Mesenchymal stem cell (in vitro differentiated cells and primary cell): Measurements from ENCODE around the gene ZNF362.
A peak's percentile ranks its signal among the peaks of the same experiment; 100 is the strongest.

Source experiments
- DNase-seq: peaks from one replicate; pipeline ENCODE4 v3.0.0-alpha.2; 2013
- H2AFZ ChIP-seq: one replicate; pipeline ENCODE4 v1.6.1; 2013; ENCODE audit warnings: low read depth, mild to moderate bottlenecking, control low read depth, inconsistent platforms, low read length, moderate library complexity
- H2AK5ac ChIP-seq: 2 replicates; pipeline ENCODE4 v1.6.1; 2013; ENCODE audit warnings: low read length, moderate library complexity, mild to moderate bottlenecking, inconsistent platforms; ENCODE audit not compliant: severe bottlenecking
- H2BK120ac ChIP-seq: one replicate; pipeline ENCODE4 v1.6.1; 2013; ENCODE audit warnings: low read depth, mild to moderate bottlenecking, inconsistent platforms, low read length, moderate library complexity
- H2BK12ac ChIP-seq, 2 experiments: one replicate each; pipeline ENCODE4 v1.6.1; 2013; ENCODE audit warnings: inconsistent platforms in 2 of 2, low read length in 2 of 2, mild to moderate bottlenecking in 2 of 2, moderate library complexity in 2 of 2, control low read depth in 1 of 2
- H2BK15ac ChIP-seq: one replicate; pipeline ENCODE4 v1.6.1; 2013; ENCODE audit warnings: mild to moderate bottlenecking, low read depth, inconsistent platforms; ENCODE audit not compliant: poor library complexity, severe bottlenecking
- H2BK5ac ChIP-seq: 2 replicates; pipeline ENCODE4 v1.6.1; 2013; ENCODE audit warnings: low read depth, mild to moderate bottlenecking, low read length, control low read depth, inconsistent platforms; ENCODE audit not compliant: poor library complexity, severe bottlenecking
- H3K14ac ChIP-seq, 2 experiments: one replicate each; pipeline ENCODE4 v1.6.1; 2013; ENCODE audit warnings: inconsistent platforms in 2 of 2, low read length in 2 of 2, control low read depth in 1 of 2, mild to moderate bottlenecking in 1 of 2, moderate library complexity in 1 of 2
- H3K18ac ChIP-seq, 2 experiments: one replicate each; pipeline ENCODE4 v1.6.1; 2013; ENCODE audit warnings: inconsistent platforms in 2 of 2, low read length in 2 of 2, control low read depth in 1 of 2, low read depth in 1 of 2, mild to moderate bottlenecking in 1 of 2
- H3K23ac ChIP-seq, 2 experiments: one replicate each; pipeline ENCODE4 v1.6.1; 2013; ENCODE audit warnings: inconsistent platforms in 2 of 2, low read length in 2 of 2, mild to moderate bottlenecking in 2 of 2, moderate library complexity in 2 of 2, control low read depth in 1 of 2
- H3K27ac ChIP-seq: 2 replicates; pipeline ENCODE4 v1.5.1; 2013; ENCODE audit warnings: mild to moderate bottlenecking, moderate library complexity, low read length, control low read depth, inconsistent platforms; ENCODE audit not compliant: poor library complexity, severe bottlenecking
- H3K27me3 ChIP-seq, 2 experiments: 2 replicates each; pipeline versions ENCODE4 v1.6.1 to v1.7.0; 2013; ENCODE audit warnings: low read length in 2 of 2, mild to moderate bottlenecking in 2 of 2, moderate library complexity in 2 of 2, control low read depth in 1 of 2, inconsistent platforms in 1 of 2; ENCODE audit not compliant: control insufficient read depth in 1 of 2, insufficient read depth in 1 of 2
- H3K36me3 ChIP-seq, 2 experiments: 2 replicates each; pipeline versions ENCODE4 v1.6.1 to v1.7.0; 2013; ENCODE audit warnings: low read length in 2 of 2, control low read depth in 1 of 2, inconsistent platforms in 1 of 2, low read depth in 1 of 2, mild to moderate bottlenecking in 1 of 2; ENCODE audit not compliant: insufficient read depth in 2 of 2, control insufficient read depth in 1 of 2
- H3K4ac ChIP-seq, 2 experiments: one replicate each; pipeline ENCODE4 v1.6.1; 2013; ENCODE audit warnings: inconsistent platforms in 2 of 2, low read length in 2 of 2, mild to moderate bottlenecking in 2 of 2, moderate library complexity in 2 of 2, control low read depth in 1 of 2, low read depth in 1 of 2
- H3K4me1 ChIP-seq: 2 replicates; pipeline ENCODE4 v1.6.1; 2013; ENCODE audit warnings: low read depth, low read length, control low read depth; ENCODE audit not compliant: control insufficient read depth, insufficient read depth
- H3K4me2 ChIP-seq: 2 replicates; pipeline ENCODE4 v1.6.1; 2013; ENCODE audit warnings: low read length, mild to moderate bottlenecking, inconsistent platforms; ENCODE audit not compliant: poor library complexity, severe bottlenecking
- H3K4me3 ChIP-seq, 2 experiments: 2 replicates each; pipeline versions ENCODE4 v1.5.1 to v1.7.0; 2013; ENCODE audit warnings: low read length in 2 of 2, mild to moderate bottlenecking in 2 of 2, control low read depth in 1 of 2, low read depth in 1 of 2; ENCODE audit not compliant: insufficient read depth in 1 of 2
- H3K79me1 ChIP-seq: replicated peaks from 2 replicates; pipeline ENCODE4 v1.6.1; 2013; ENCODE audit warnings: mild to moderate bottlenecking, control low read depth, low read length, inconsistent platforms; ENCODE audit not compliant: poor library complexity, severe bottlenecking
- H3K9ac ChIP-seq: 2 replicates; pipeline ENCODE4 v1.7.0; 2013; ENCODE audit warnings: mild to moderate bottlenecking, low read length, moderate library complexity
- H3K9me3 ChIP-seq: 2 replicates; pipeline ENCODE4 v1.7.0; 2013; ENCODE audit warnings: mild to moderate bottlenecking, low read length; ENCODE audit not compliant: control insufficient read depth
- H4K8ac ChIP-seq: one replicate; pipeline ENCODE4 v1.6.1; 2013; ENCODE audit warnings: inconsistent platforms, mild to moderate bottlenecking, low read length, moderate library complexity
- H4K91ac ChIP-seq: one replicate; pipeline ENCODE4 v1.6.1; 2013; ENCODE audit warnings: mild to moderate bottlenecking, low read length, inconsistent platforms
- WGBS: methylation state at CpG from one replicate; pipeline ENCODE4 v1.1.7; 2013; ENCODE audit warnings: mixed read lengths; 5-methylcytosine and 5-hydroxymethylcytosine counted together

The ZNF362 gene

DNA sequence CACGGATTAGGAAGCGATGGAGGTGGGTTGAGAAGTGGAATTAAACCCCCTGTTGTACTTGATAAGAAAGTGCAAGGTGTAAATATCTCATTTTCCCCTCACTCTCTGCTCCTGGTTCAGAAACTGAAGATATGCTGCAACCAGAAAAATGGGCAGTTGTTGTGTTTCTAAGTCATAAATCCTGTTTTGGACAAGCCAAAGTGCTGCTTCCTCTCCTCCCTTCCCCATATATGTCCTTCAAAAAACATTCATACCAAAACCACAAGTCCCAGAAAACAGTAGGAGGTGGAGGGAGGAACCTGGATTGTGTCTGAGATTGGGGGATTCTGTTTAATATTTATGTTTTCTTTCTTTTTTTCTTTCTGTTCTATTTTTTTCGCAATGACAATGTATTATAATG, 13.6 kb upstream of the ZNF362 start:
- Histone ChIP-seq H2BK15ac (no peak overlapping the region), H2BK120ac (no peak overlapping the region), H3K4me2 (no peak overlapping the region), H3K23ac (no peak overlapping the region), H3K18ac (no peak overlapping the region), H3K27ac (no peak overlapping the region), H3K4ac (no peak overlapping the region), H2BK12ac (no peak overlapping the region), H3K79me1 (no peaks in the 10 kb centered on the region), H3K36me3 (no peaks in the 10 kb centered on the region), H4K91ac (no peak overlapping the region), H2AFZ (no peak overlapping the region), H2AK5ac (no peak overlapping the region), H3K4me3 (no peak overlapping the region), H2BK5ac (no peak overlapping the region), H3K4me1 (no peaks in the 10 kb centered on the region), H3K14ac (no peak overlapping the region), H3K9ac (no peak overlapping the region), H3K27me3 (peaks cover 2 to 8% of the 10 kb centered on the region in 2 experiments), H3K9me3 (no peaks in the 10 kb centered on the region), H4K8ac (no peak overlapping the region)
- no peak for DNase-seq
- WGBS = no CpG with 5 or more reads among the region's 3 CpGs

DNA sequence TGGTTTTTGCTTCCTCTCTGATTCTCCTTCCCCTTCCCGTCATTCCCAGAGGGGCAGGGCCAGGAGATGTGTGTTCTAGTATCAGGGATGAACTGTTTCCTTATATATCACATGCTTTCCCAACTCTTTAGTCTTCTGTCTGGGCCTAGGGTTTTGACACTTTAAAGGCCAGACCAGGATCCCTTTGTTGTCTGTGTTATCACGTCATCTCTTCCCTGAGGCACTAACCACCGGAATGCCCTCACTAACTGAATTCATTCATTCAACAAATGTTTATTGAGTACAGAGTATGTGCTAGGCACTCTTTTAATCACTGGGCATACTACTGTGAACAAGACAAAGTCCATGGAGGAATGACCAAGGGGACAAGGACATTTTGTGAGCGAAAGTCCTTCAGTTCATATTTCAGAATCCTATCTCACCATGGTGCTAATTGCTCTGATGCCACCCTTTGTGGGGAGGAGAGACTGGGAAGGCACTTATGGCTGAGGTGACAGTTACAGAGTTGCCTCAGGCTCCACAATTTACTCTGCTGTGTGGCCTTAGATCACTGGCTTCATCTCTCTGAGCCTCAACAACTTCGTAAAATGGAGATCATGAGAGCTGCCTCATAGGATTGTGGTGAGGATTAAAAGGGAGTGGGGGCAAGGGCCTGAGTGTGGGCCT, 12.0 kb upstream of the ZNF362 start:
- no peak overlapping the region for H4K8ac ChIP-seq

DNA sequence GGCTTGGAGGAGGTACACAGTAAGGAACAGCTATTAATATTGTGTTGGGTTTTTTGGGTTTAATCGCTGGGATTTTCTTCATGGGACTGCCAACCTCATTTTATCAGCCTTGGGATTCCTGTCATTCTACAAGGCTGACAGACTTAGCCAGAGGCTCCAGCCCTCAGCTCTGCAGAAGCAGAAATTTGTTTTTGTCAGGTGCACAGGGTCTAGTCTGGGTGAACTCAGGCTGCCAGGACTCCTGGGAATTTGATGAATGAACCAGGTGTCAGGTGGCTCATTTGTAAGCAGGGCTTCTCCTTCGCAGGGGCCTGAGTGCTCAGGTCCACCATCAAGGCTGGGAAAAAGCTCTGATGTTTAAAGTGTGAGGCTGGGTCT, 11.5 kb upstream of the ZNF362 start:
- H2BK12ac ChIP-seq = no peak overlapping the region
- no peak overlapping the region for H3K4me3 ChIP-seq
- no CpG with 5 or more reads among the region's 2 CpGs for WGBS
- H2BK15ac ChIP-seq = no peak overlapping the region
- H3K4ac ChIP-seq = no peak overlapping the region
- H3K9me3 ChIP-seq = no peaks in the 10 kb centered on the region
- no peak overlapping the region for H4K8ac ChIP-seq
- DNase-seq = no peak
- H3K18ac ChIP-seq = no peak overlapping the region
- no peak overlapping the region for H3K14ac ChIP-seq
- H3K4me1 ChIP-seq = no peaks in the 10 kb centered on the region
- H2BK5ac ChIP-seq = no peak overlapping the region
- H2AFZ ChIP-seq = no peak overlapping the region
- H3K23ac ChIP-seq = no peak overlapping the region
- H2BK120ac ChIP-seq = no peak overlapping the region
- no peak overlapping the region for H3K27ac ChIP-seq
- no peak overlapping the region for H3K9ac ChIP-seq
- no peak overlapping the region for H3K4me2 ChIP-seq
- H3K27me3 ChIP-seq = peaks cover 15 to 29% of the 10 kb centered on the region in 2 experiments
- no peak overlapping the region for H4K91ac ChIP-seq
- H3K36me3 ChIP-seq = no peaks in the 10 kb centered on the region
- H3K79me1 ChIP-seq = no peaks in the 10 kb centered on the region
- H2AK5ac ChIP-seq = no peak overlapping the region

More for the DNA sequence above, 12.0 kb upstream of the ZNF362 start:
- H3K4me2 ChIP-seq = no peak overlapping the region
- H2BK5ac ChIP-seq = no peak overlapping the region
- peak overlapping the region in 1 of 2 experiments; percentile 59 for H3K18ac ChIP-seq
- H3K36me3 ChIP-seq = no peaks in the 10 kb centered on the region
- H3K14ac ChIP-seq = no peak overlapping the region
- peak overlapping the region; percentile 21 for H3K27ac ChIP-seq
- 73% methylated on average over 3 of the region's 5 CpGs for WGBS
- no peak overlapping the region for H3K4me3 ChIP-seq
- H3K23ac ChIP-seq = no peak overlapping the region
- no peaks in the 10 kb centered on the region for H3K9me3 ChIP-seq
- no peak overlapping the region for H4K91ac ChIP-seq
- H3K4ac ChIP-seq = no peak overlapping the region
- no peaks in the 10 kb centered on the region for H3K79me1 ChIP-seq
- H2AFZ ChIP-seq = no peak overlapping the region
- peaks cover 12 to 24% of the 10 kb centered on the region in 2 experiments for H3K27me3 ChIP-seq
- DNase-seq = peak; percentile 66
- no peak overlapping the region for H2BK12ac ChIP-seq
- no peak overlapping the region for H2BK15ac ChIP-seq
- no peak overlapping the region for H2BK120ac ChIP-seq
- no peak overlapping the region for H3K9ac ChIP-seq
- H2AK5ac ChIP-seq = no peak overlapping the region
- H3K4me1 ChIP-seq = no peaks in the 10 kb centered on the region

DNA sequence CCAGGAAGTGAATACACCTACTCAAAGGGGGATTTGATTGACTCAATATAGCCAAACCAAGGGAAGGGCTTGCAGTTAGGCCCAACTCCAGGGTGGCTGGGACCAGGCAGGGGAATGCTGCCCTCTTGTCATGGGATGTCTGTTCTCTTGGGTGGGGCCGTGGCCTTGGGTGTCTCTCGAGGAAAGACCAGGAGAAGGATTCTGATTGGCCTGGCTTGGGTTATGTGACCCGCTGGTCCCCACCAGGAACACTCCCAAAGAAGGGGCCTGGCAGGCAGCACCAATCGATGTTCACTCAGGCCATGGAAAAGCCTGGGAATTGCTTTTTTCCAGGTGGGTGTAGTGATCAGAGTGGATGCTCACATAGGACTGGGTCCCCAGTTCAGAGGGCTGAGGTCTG, 10.1 kb upstream of the ZNF362 start:
- Histone ChIP-seq H4K8ac (no peak overlapping the region), H3K23ac (no peak overlapping the region), H3K79me1 (no peaks in the 10 kb centered on the region), H3K18ac (no peak overlapping the region), H2BK12ac (no peak overlapping the region), H2BK15ac (no peak overlapping the region), H2AFZ (no peak overlapping the region), H3K4me1 (no peaks in the 10 kb centered on the region), H3K36me3 (no peaks in the 10 kb centered on the region), H3K9ac (no peak overlapping the region), H4K91ac (no peak overlapping the region), H2AK5ac (no peak overlapping the region), H2BK5ac (no peak overlapping the region), H3K4me3 (no peak overlapping the region), H3K9me3 (no peaks in the 10 kb centered on the region), H3K4ac (no peak overlapping the region), H2BK120ac (no peak overlapping the region), H3K27me3 (peaks cover 19 to 39% of the 10 kb centered on the region in 2 experiments), H3K14ac (no peak overlapping the region), H3K27ac (no peak overlapping the region), H3K4me2 (no peak overlapping the region)
- no peak for DNase-seq
- WGBS = 69% methylated on average over 4 of the region's 4 CpGs
